T-helper 17 cell (primary cell): ENCODE measurements around the gene RRP1. TPM values are rescaled to one million over a fixed set of nuclear protein-coding genes. Genes with fewer than 3 reads are reported as not detected.

ENCODE experiments used
- ATAC-seq: fragments of 150-1000 bp; cut with Tn5 transposase; 2 replicates; pipeline ENCODE4 v1.10.0; 2021; ENCODE audit warnings: mild to moderate bottlenecking, moderate library complexity
- DNase-seq, 3 donors: peaks; one replicate each; pipeline versions ENCODE4 v3.0.0 to v3.0.0-alpha.2; 2020 to 2021
- H3K9me3 ChIP-seq: one replicate; pipeline ENCODE4 v1.7.0; 2013; ENCODE audit warnings: low read length, mild to moderate bottlenecking; ENCODE audit not compliant: control insufficient read depth, poor library complexity, severe bottlenecking
- H3K27ac Mint-ChIP-seq: one replicate; pipeline ENCODE4 v1.8.0; 2022; ENCODE audit warnings: mild to moderate bottlenecking, moderate library complexity, mixed read lengths
- H3K27me3 Mint-ChIP-seq: one replicate; pipeline ENCODE4 v1.8.0; 2022; ENCODE audit warnings: mixed read lengths
- H3K36me3 Mint-ChIP-seq: one replicate; pipeline ENCODE4 v1.8.0; 2022; ENCODE audit warnings: low read depth, mixed read lengths
- H3K4me1 Mint-ChIP-seq: one replicate; pipeline ENCODE4 v1.8.0; 2022; ENCODE audit warnings: mild to moderate bottlenecking, mixed read lengths
- H3K4me3 Mint-ChIP-seq: one replicate; pipeline ENCODE4 v1.8.0; 2022; ENCODE audit warnings: mild to moderate bottlenecking, moderate library complexity, mixed read lengths
- total RNA-seq, 4 donors: library from RNA in 2 of 4; stranded (reverse) in 2 of 4; gene quantifications; one replicate each; pipeline ENCODE4 v1.2.3 and lab custom pipeline; 2022 to 2026

The RRP1 gene
- total RNA-seq, 2 donors from 2014 or later: 20.5 to 23.2 TPM

GRCh38 chr21:43825242-43825935 lies 36.0 kb downstream of the RRP1 start:
- Mint-ChIP-seq H3K27me3 (peaks cover 17% of the 10 kb centered on the region), H3K4me1 (no peaks in the 10 kb centered on the region), H3K36me3 (no peaks in the 10 kb centered on the region), H3K4me3 (no peak overlapping the region), H3K27ac (no peak overlapping the region)
- no peak for ATAC-seq
- no peaks in the 10 kb centered on the region for H3K9me3 ChIP-seq
- DNase-seq: no peak

- DNase-seq (no peak), ATAC-seq (no peak)
- no peaks in the 10 kb centered on the region for H3K36me3 Mint-ChIP-seq
- peaks cover 22% of the 10 kb centered on the region for H3K27me3 Mint-ChIP-seq
- no peaks in the 10 kb centered on the region for H3K4me1 Mint-ChIP-seq
- H3K4me3 Mint-ChIP-seq: no peak overlapping the region
- H3K27ac Mint-ChIP-seq: no peak overlapping the region
- H3K9me3 ChIP-seq: no peaks in the 10 kb centered on the region
Measured at GRCh38 chr21:43825936-43826622, 36.7 kb downstream of the RRP1 start.

GRCh38 chr21:43826623-43826974 lies 37.2 kb downstream of the RRP1 start:
- Mint-ChIP-seq H3K27ac (no peak overlapping the region), H3K27me3 (peaks cover 22% of the 10 kb centered on the region), H3K4me1 (no peaks in the 10 kb centered on the region), H3K36me3 (no peaks in the 10 kb centered on the region), H3K4me3 (no peak overlapping the region)
- H3K9me3 ChIP-seq: no peaks in the 10 kb centered on the region
- DNase-seq (no peak), ATAC-seq (no peak)

- H3K9me3 ChIP-seq: no peaks in the 10 kb centered on the region
- ATAC-seq: no peak
- no peaks in the 10 kb centered on the region for H3K4me1 Mint-ChIP-seq
- H3K36me3 Mint-ChIP-seq: no peaks in the 10 kb centered on the region
- no peak overlapping the region for H3K4me3 Mint-ChIP-seq
- no peak for DNase-seq
- H3K27me3 Mint-ChIP-seq: peaks cover 23% of the 10 kb centered on the region
- H3K27ac Mint-ChIP-seq: no peak overlapping the region
Measured at GRCh38 chr21:43827015-43827611, 37.7 kb downstream of the RRP1 start.

- no peak for DNase-seq
- ATAC-seq: no peak
- Mint-ChIP-seq H3K27me3 (peaks cover 40% of the 10 kb centered on the region), H3K4me1 (no peaks in the 10 kb centered on the region), H3K36me3 (no peaks in the 10 kb centered on the region), H3K27ac (no peak overlapping the region), H3K4me3 (no peak overlapping the region)
- no peaks in the 10 kb centered on the region for H3K9me3 ChIP-seq
Measured at GRCh38 chr21:43829161-43829560, 39.8 kb downstream of the RRP1 start.

GRCh38 chr21:43829575-43830119 lies 40.3 kb downstream of the RRP1 start:
- H3K27ac Mint-ChIP-seq: no peak overlapping the region

GRCh38 chr21:43832158-43832550 lies 42.8 kb downstream of the RRP1 start:
- Mint-ChIP-seq H3K36me3 (no peaks in the 10 kb centered on the region), H3K4me3 (no peak overlapping the region), H3K4me1 (no peaks in the 10 kb centered on the region), H3K27me3 (peaks cover 61% of the 10 kb centered on the region), H3K27ac (no peak overlapping the region)
- DNase-seq (no peak), ATAC-seq (no peak)
- H3K9me3 ChIP-seq: no peaks in the 10 kb centered on the region

More at GRCh38 chr21:43829575-43830119, 40.3 kb downstream of the RRP1 start:
- no peak for DNase-seq
- H3K27me3 Mint-ChIP-seq: peaks cover 45% of the 10 kb centered on the region
- ATAC-seq: no peak
- no peaks in the 10 kb centered on the region for H3K36me3 Mint-ChIP-seq
- H3K9me3 ChIP-seq: no peaks in the 10 kb centered on the region
- no peak overlapping the region for H3K4me3 Mint-ChIP-seq
- H3K4me1 Mint-ChIP-seq: no peaks in the 10 kb centered on the region

- DNase-seq (no peak), ATAC-seq (no peak)
- no peaks in the 10 kb centered on the region for H3K9me3 ChIP-seq
- Mint-ChIP-seq H3K27ac (no peak overlapping the region), H3K27me3 (peaks cover 64% of the 10 kb centered on the region), H3K4me3 (no peak overlapping the region), H3K4me1 (no peaks in the 10 kb centered on the region), H3K36me3 (no peaks in the 10 kb centered on the region)
Measured at GRCh38 chr21:43832648-43833047, 43.3 kb downstream of the RRP1 start.

- Mint-ChIP-seq H3K36me3 (no peaks in the 10 kb centered on the region), H3K27me3 (peaks cover 75% of the 10 kb centered on the region), H3K27ac (no peak overlapping the region), H3K4me1 (no peaks in the 10 kb centered on the region), H3K4me3 (no peak overlapping the region)
- DNase-seq (no peak), ATAC-seq (no peak)
- no peaks in the 10 kb centered on the region for H3K9me3 ChIP-seq
Measured at GRCh38 chr21:43834146-43834905, 44.9 kb downstream of the RRP1 start.

GRCh38 chr21:43835050-43835449 lies 45.7 kb downstream of the RRP1 start:
- H3K27me3 Mint-ChIP-seq: peaks cover 68% of the 10 kb centered on the region
- H3K4me3 Mint-ChIP-seq: no peak overlapping the region

GRCh38 chr21:43835861-43836260 lies 46.5 kb downstream of the RRP1 start:
- H3K27ac Mint-ChIP-seq: no peak overlapping the region
- no peaks in the 10 kb centered on the region for H3K4me1 Mint-ChIP-seq
- H3K27me3 Mint-ChIP-seq: peaks cover 63% of the 10 kb centered on the region
- H3K4me3 Mint-ChIP-seq: no peak overlapping the region
- DNase-seq: no peak
- no peak for ATAC-seq
- no peaks in the 10 kb centered on the region for H3K36me3 Mint-ChIP-seq
- no peaks in the 10 kb centered on the region for H3K9me3 ChIP-seq

More at GRCh38 chr21:43835050-43835449, 45.7 kb downstream of the RRP1 start:
- no peaks in the 10 kb centered on the region for H3K9me3 ChIP-seq
- Mint-ChIP-seq H3K27ac (no peak overlapping the region), H3K4me1 (no peaks in the 10 kb centered on the region), H3K36me3 (no peaks in the 10 kb centered on the region)
- DNase-seq (no peak), ATAC-seq (no peak)

GRCh38 chr21:43836616-43837015 lies 47.2 kb downstream of the RRP1 start:
- ATAC-seq (no peak), DNase-seq (no peak)
- H3K27ac Mint-ChIP-seq: no peak overlapping the region
- no peaks in the 10 kb centered on the region for H3K9me3 ChIP-seq
- no peaks in the 10 kb centered on the region for H3K36me3 Mint-ChIP-seq
- no peak overlapping the region for H3K4me3 Mint-ChIP-seq
- H3K27me3 Mint-ChIP-seq: peaks cover 63% of the 10 kb centered on the region
- H3K4me1 Mint-ChIP-seq: no peaks in the 10 kb centered on the region

GRCh38 chr21:43840259-43840658 lies 50.9 kb downstream of the RRP1 start:
- H3K9me3 ChIP-seq: no peaks in the 10 kb centered on the region
- Mint-ChIP-seq H3K36me3 (no peaks in the 10 kb centered on the region), H3K27me3 (peaks cover 33% of the 10 kb centered on the region), H3K4me3 (no peak overlapping the region), H3K27ac (no peak overlapping the region), H3K4me1 (peaks cover 8% of the 10 kb centered on the region)
- ATAC-seq: no peak
- DNase-seq: no peak
